GM19468 (cell line): Measurements from ENCODE around the gene PCNP.
"Not testable (repeated sequence)": the region's sequence is repeated elsewhere in the genome, so short reads cannot be mapped to it uniquely, and the experiment has no call there.

Experiments used
- ATAC-seq: cut with Tn5 transposase; IDR thresholded peaks from one replicate; pipeline ENCODE4 v1.9.1; 2021; ENCODE audit warnings: mild to moderate bottlenecking, moderate library complexity, moderate number of reproducible peaks; ENCODE audit not compliant: unreplicated experiment; ENCODE audit errors: extremely low read depth

Gene PCNP

GRCh38 chr3:101573449-101574387 is at the start of gene PCNP:
Gene PCNP (plus strand): TSS chr3:101574180. CDS start chr3:101574216, 36 bp downstream.
- peak; percentile 76 for ATAC-seq

GRCh38 chr3:101527441-101527840 is 46.5 kb upstream of the PCNP start:
- no peak for ATAC-seq

- no peak for ATAC-seq
Measured at GRCh38 chr3:101527906-101528305, 46.1 kb upstream of the PCNP start.

- ATAC-seq = no peak
Measured at GRCh38 chr3:101529816-101530685, 43.9 kb upstream of the PCNP start.

GRCh38 chr3:101530686-101531047 is 43.3 kb upstream of the PCNP start:
- no peak for ATAC-seq

GRCh38 chr3:101531473-101532086 is 42.4 kb upstream of the PCNP start:
- ATAC-seq = no peak

- no peak for ATAC-seq
Measured at GRCh38 chr3:101532783-101533602, 41.0 kb upstream of the PCNP start.

GRCh38 chr3:101533603-101533968 is 40.4 kb upstream of the PCNP start:
- ATAC-seq = no peak

GRCh38 chr3:101535221-101535620 is 38.8 kb upstream of the PCNP start:
- ATAC-seq = no peak

GRCh38 chr3:101536266-101536665 is 37.7 kb upstream of the PCNP start:
- ATAC-seq = no peak

GRCh38 chr3:101536955-101537354 is 37.0 kb upstream of the PCNP start:
- not testable (repeated sequence) for ATAC-seq

GRCh38 chr3:101542957-101543356 is 31.0 kb upstream of the PCNP start:
- ATAC-seq = no peak

GRCh38 chr3:101544161-101544850 is 29.7 kb upstream of the PCNP start:
- no peak for ATAC-seq

GRCh38 chr3:101548527-101549105 is 25.4 kb upstream of the PCNP start:
- ATAC-seq = no peak

GRCh38 chr3:101549473-101549872 is 24.5 kb upstream of the PCNP start:
- ATAC-seq = no peak

GRCh38 chr3:101551359-101552081 is 22.5 kb upstream of the PCNP start:
- not testable (repeated sequence) for ATAC-seq

- ATAC-seq = not testable (repeated sequence)
Measured at GRCh38 chr3:101553381-101553780, 20.6 kb upstream of the PCNP start.

- ATAC-seq = no peak
Measured at GRCh38 chr3:101556064-101556463, 17.9 kb upstream of the PCNP start.
